GM19467 (cell line): ENCODE measurements around the gene CPSF4.
"Not testable (repeated sequence)": the region's sequence is repeated elsewhere in the genome, so short reads cannot be mapped to it uniquely, and the experiment has no call there.

Experiments used
- ATAC-seq: cut with Tn5 transposase; IDR thresholded peaks from one replicate; pipeline ENCODE4 v1.9.1; 2021; ENCODE audit warnings: mild to moderate bottlenecking, moderate library complexity; ENCODE audit not compliant: unreplicated experiment

The CPSF4 gene

GRCh38 chr7:99478464-99479440 is 40.0 kb downstream of the CPSF4 start:
- ATAC-seq = no peak

- no peak for ATAC-seq
Measured at GRCh38 chr7:99485094-99485493, 46.4 kb downstream of the CPSF4 start.

GRCh38 chr7:99489235-99489634 is 50.5 kb downstream of the CPSF4 start:
- ATAC-seq = no peak

- no peak for ATAC-seq
Measured at GRCh38 chr7:99490878-99491277, 52.1 kb downstream of the CPSF4 start.

GRCh38 chr7:99493823-99494222 is 55.1 kb downstream of the CPSF4 start:
- no peak for ATAC-seq

GRCh38 chr7:99497766-99498545 is 59.2 kb downstream of the CPSF4 start:
- no peak for ATAC-seq

GRCh38 chr7:99498546-99498944 is 59.8 kb downstream of the CPSF4 start:
- no peak for ATAC-seq

GRCh38 chr7:99499371-99499720 is 60.6 kb downstream of the CPSF4 start:
- ATAC-seq = peak; percentile 4

- peak; percentile 51 for ATAC-seq
Measured at GRCh38 chr7:99499721-99500636, 61.2 kb downstream of the CPSF4 start, which contains the start of gene ZNF394. ZNF394 (minus strand) TSS chr7:99500281; CDS start chr7:99500093, 188 bp downstream.

- ATAC-seq = no peak
Measured at GRCh38 chr7:99500637-99501009, 61.9 kb downstream of the CPSF4 start.

GRCh38 chr7:99501236-99501635 is 62.5 kb downstream of the CPSF4 start:
- not testable (repeated sequence) for ATAC-seq

- ATAC-seq = no peak
Measured at GRCh38 chr7:99504281-99504602, 65.5 kb downstream of the CPSF4 start.

- peak; percentile 66 for ATAC-seq
Measured at GRCh38 chr7:99504603-99505323, 66.0 kb downstream of the CPSF4 start, which contains the start of gene ZKSCAN5. ZKSCAN5 (plus strand) TSS chr7:99504662; CDS start chr7:99506045, 1,383 bp downstream.

- ATAC-seq = no peak
Measured at GRCh38 chr7:99505324-99505662, 66.5 kb downstream of the CPSF4 start.
